ENCODE measurements around the gene NPHP4. TPM values are rescaled to one million over a fixed set of nuclear protein-coding genes. Genes with fewer than 3 reads are reported as not detected.

NPHP4 gene
- total RNA-seq, 4 donors from 2014 or later, result 6.7 to 19.9 (median 10.5) TPM

DNA sequence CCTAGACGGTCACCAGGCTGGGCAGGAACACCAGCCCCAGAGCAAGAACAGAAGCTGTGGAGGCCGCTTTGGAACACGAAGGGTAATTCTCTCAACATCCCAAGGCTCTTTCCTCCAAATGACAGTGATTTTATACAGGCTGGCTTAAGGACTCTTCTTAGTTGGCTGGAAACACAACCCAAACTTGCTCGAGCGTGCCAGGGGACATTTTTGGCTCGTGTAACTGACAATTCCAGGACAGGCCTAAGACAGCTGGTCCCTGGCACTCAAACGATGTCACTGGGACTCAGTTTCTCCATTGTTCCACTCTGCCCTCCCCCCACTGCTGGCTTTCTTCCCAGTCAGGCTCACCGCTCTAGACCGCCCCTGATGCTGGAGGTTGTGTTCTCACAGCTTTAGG, 164.7 kb downstream of the NPHP4 start:
- DNase-seq, result no peak
- Histone ChIP-seq H3K9me3 (no peaks in the 10 kb centered on the region), H3K4me3 (no peak overlapping the region), H3K4me1 (no peaks in the 10 kb centered on the region), H3K27me3 (peaks cover 7% of the 10 kb centered on the region), H3K36me3 (no peaks in the 10 kb centered on the region), H3K27ac (no peak overlapping the region)
- whole genome bisulfite sequencing, 2 donors (ENCODE audit: low coverage in 1 of 2), result 67% methylated on average over 9 of the region's 9 CpGs; no CpG with 5 or more reads in 1 of the 2 donors
- TF ChIP-seq POLR2A (IDR thresholded peaks at IDR 0.05), result no peak
- no peak for TF ChIP-seq EP300 (IDR thresholded peaks at IDR 0.05; ENCODE audit: low read depth)
- no peak for TF ChIP-seq POLR2AphosphoS5 (IDR thresholded peaks at IDR 0.05)
- TF ChIP-seq, protein P1, sequence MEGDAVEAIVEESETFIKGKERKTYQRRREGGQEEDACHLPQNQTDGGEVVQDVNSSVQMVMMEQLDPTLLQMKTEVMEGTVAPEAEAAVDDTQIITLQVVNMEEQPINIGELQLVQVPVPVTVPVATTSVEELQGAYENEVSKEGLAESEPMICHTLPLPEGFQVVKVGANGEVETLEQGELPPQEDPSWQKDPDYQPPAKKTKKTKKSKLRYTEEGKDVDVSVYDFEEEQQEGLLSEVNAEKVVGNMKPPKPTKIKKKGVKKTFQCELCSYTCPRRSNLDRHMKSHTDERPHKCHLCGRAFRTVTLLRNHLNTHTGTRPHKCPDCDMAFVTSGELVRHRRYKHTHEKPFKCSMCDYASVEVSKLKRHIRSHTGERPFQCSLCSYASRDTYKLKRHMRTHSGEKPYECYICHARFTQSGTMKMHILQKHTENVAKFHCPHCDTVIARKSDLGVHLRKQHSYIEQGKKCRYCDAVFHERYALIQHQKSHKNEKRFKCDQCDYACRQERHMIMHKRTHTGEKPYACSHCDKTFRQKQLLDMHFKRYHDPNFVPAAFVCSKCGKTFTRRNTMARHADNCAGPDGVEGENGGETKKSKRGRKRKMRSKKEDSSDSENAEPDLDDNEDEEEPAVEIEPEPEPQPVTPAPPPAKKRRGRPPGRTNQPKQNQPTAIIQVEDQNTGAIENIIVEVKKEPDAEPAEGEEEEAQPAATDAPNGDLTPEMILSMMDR (IDR thresholded peaks at IDR 0.05), result no peak
- in situ Hi-C loops (cut with MboI; ENCODE audit: low pct_ligation_motif_present in 1 of 4, low pct_unique_long_range_greater_than_20kb in 1 of 4, low sequenced_read_pairs in 3 of 4) (no loop called here), intact Hi-C loops (cut with DNase I; ENCODE audit: low total_unique reads) (no loop called here)

DNA sequence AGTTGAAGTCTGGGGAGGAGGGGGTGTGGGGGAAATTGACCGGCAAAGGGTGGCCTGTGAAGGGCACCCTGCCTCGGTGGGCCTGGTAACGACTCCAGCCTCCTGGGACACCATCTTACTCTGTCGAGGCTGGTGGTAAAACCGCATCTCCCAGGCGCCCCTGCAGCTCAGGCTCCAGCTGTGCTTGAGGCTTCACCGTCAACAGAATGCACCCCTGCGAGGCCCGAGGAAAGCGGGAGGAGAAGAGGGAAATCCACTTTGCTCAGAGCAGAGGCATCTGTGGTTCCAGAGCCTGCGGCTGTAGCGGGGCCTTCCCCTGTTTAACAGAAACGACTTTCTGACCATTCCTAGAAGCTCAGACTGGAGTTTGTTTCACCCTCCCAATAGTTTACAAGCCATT, 165.6 kb downstream of the NPHP4 start:
- Histone ChIP-seq H3K9me3 (no peaks in the 10 kb centered on the region), H3K4me1 (no peaks in the 10 kb centered on the region), H3K27me3 (peaks cover 7% of the 10 kb centered on the region), H3K36me3 (no peaks in the 10 kb centered on the region), H3K27ac (no peak overlapping the region), H3K4me3 (no peak overlapping the region)
- intact Hi-C loops (cut with DNase I; ENCODE audit: low total_unique reads), result no loop called here
- TF ChIP-seq, protein P1 (IDR thresholded peaks at IDR 0.05), result no peak
- no peak for TF ChIP-seq EP300 (IDR thresholded peaks at IDR 0.05; ENCODE audit: low read depth)
- no peak for TF ChIP-seq POLR2A (IDR thresholded peaks at IDR 0.05)
- no peak for TF ChIP-seq POLR2AphosphoS5 (IDR thresholded peaks at IDR 0.05)
- in situ Hi-C loops (cut with MboI; ENCODE audit: low pct_ligation_motif_present in 1 of 4, low pct_unique_long_range_greater_than_20kb in 1 of 4, low sequenced_read_pairs in 3 of 4), result no loop called here
- no peak for DNase-seq
- 38 to 52% methylated on average over 7 to 13 of the region's 13 CpGs for WGBS, 2 donors (ENCODE audit: low coverage in 1 of 2)

DNA sequence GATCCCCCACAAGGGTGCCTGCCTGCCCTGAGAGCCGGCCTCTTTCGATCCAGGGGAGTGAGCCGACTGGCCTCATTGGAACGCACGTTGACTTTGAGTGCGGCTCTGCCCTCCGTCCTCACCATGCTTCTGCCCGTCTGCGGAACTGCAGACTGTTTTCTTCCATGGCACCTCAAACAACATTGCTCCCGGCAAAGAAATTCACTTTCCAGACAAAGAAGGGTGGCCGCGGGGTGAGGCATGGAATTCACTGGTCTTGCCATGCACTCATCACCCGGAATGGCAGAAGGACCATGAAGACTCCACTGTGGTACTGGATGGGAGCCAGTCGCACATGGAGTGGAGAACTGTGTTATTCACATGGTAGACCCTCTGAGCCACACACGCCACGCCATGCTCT, 169.5 kb downstream of the NPHP4 start:
- no peak for DNase-seq
- no peak overlapping the region for H3K27ac ChIP-seq
- intact Hi-C loops (cut with DNase I; ENCODE audit: low total_unique reads), result no loop called here
- H3K4me3 ChIP-seq, result no peak overlapping the region
- TF ChIP-seq EP300 (IDR thresholded peaks at IDR 0.05; ENCODE audit: low read depth) (no peak), POLR2A (IDR thresholded peaks at IDR 0.05) (no peak), POLR2AphosphoS5 (IDR thresholded peaks at IDR 0.05) (no peak)
- TF ChIP-seq, protein P1 (IDR thresholded peaks at IDR 0.05), result no peak
- 93% methylated on average over 16 of the region's 16 CpGs; no CpG with 5 or more reads in 1 of the 2 donors for WGBS, 2 donors (ENCODE audit: low coverage in 1 of 2)
- no peaks in the 10 kb centered on the region for H3K36me3 ChIP-seq
- in situ Hi-C loops (cut with MboI; ENCODE audit: low pct_ligation_motif_present in 1 of 4, low pct_unique_long_range_greater_than_20kb in 1 of 4, low sequenced_read_pairs in 3 of 4), result no loop called here
- no peaks in the 10 kb centered on the region for H3K9me3 ChIP-seq
- H3K27me3 ChIP-seq, result no peaks in the 10 kb centered on the region
- H3K4me1 ChIP-seq, result no peaks in the 10 kb centered on the region

DNA sequence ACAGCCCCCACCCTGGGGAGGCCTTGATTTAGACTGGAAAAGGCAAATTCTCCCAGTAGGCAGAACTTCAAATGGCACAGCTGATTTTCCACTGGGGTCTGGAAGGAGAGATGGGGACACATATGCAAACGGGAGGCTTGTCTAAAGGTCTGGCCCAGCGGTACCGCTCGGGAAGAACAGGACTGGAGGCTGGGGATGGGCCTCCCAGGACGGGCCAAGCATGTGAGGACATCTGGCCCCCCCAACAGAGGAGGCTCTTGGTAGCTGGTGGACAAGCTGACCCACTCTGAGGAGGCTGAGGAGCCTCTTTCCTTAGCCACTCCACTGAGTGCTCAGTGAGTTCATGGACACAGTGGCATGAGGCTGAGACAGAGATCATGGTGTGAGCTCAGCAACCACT, 170.0 kb downstream of the NPHP4 start:
- no peaks in the 10 kb centered on the region for H3K4me1 ChIP-seq
- WGBS, 2 donors (ENCODE audit: low coverage in 1 of 2), result 80% methylated on average over 5 of the region's 5 CpGs; no CpG with 5 or more reads in 1 of the 2 donors
- TF ChIP-seq POLR2A (IDR thresholded peaks at IDR 0.05) (no peak), POLR2AphosphoS5 (IDR thresholded peaks at IDR 0.05) (no peak), EP300 (IDR thresholded peaks at IDR 0.05; ENCODE audit: low read depth) (no peak)
- TF ChIP-seq, protein P1 (IDR thresholded peaks at IDR 0.05), result no peak
- no peak overlapping the region for H3K4me3 ChIP-seq
- no peaks in the 10 kb centered on the region for H3K9me3 ChIP-seq
- no peaks in the 10 kb centered on the region for H3K36me3 ChIP-seq
- in situ Hi-C loops (cut with MboI; ENCODE audit: low pct_ligation_motif_present in 1 of 4, low pct_unique_long_range_greater_than_20kb in 1 of 4, low sequenced_read_pairs in 3 of 4), result no loop called here
- DNase-seq, result no peak
- no peak overlapping the region for H3K27ac ChIP-seq
- no peaks in the 10 kb centered on the region for H3K27me3 ChIP-seq
- intact Hi-C loops (cut with DNase I; ENCODE audit: low total_unique reads), result no loop called here

All from transverse colon (tissue), 4 donors.